Neural cell (in vitro differentiated cells): ENCODE measurements around the gene MIGA2.

Source experiments
- POLR2AphosphoS5 ChIP-seq: IDR thresholded peaks from 2 replicates; pipeline ENCODE4 v1.6.1; 2012
- RAD21 ChIP-seq: fragments of 450-650 bp; conservative IDR thresholded peaks from 2 replicates; pipeline ENCODE4 v1.6.1; 2014; ENCODE audit warnings: antibody characterized with exemption, mild to moderate bottlenecking, moderate library complexity
- SMC3 ChIP-seq: fragments of 450-650 bp; conservative IDR thresholded peaks from 2 replicates; pipeline ENCODE4 v1.6.1; 2014; ENCODE audit warnings: antibody characterized with exemption, mild to moderate bottlenecking, moderate library complexity; ENCODE audit not compliant: poor library complexity
- TAF1 ChIP-seq: IDR thresholded peaks from 2 replicates; pipeline ENCODE4 v1.6.1; 2012; ENCODE audit warnings: low read depth
- TF ChIP-seq, protein P1 (sequence below): fragments of 450-650 bp; IDR thresholded peaks from 2 replicates; pipeline ENCODE4 v1.5.1; 2014; ENCODE audit warnings: antibody characterized with exemption, mild to moderate bottlenecking, moderate library complexity; ENCODE audit not compliant: poor library complexity, severe bottlenecking

DNA sequence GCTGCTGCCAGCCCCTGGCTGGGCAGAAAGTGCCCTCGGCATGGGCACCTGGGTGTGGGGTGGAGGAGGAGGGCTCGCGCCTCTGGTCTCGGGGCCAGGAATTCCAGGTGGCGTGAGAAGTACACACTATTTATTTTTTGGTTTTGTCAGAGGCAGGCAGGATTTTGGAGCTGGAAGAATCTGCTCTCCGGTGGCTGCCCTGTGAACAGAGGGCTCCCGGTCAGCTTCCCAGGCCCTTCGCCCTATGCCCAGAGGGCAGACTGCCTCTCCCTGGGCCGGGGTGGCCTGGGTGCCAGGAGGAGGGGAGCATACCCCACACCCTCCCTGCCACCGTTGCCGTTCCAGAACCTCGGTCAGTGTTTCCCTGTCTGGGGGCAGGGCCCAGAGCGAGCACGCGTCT is 52.8 kb downstream of the MIGA2 start:
- no peak for TF ChIP-seq TAF1
- TF ChIP-seq, protein P1, sequence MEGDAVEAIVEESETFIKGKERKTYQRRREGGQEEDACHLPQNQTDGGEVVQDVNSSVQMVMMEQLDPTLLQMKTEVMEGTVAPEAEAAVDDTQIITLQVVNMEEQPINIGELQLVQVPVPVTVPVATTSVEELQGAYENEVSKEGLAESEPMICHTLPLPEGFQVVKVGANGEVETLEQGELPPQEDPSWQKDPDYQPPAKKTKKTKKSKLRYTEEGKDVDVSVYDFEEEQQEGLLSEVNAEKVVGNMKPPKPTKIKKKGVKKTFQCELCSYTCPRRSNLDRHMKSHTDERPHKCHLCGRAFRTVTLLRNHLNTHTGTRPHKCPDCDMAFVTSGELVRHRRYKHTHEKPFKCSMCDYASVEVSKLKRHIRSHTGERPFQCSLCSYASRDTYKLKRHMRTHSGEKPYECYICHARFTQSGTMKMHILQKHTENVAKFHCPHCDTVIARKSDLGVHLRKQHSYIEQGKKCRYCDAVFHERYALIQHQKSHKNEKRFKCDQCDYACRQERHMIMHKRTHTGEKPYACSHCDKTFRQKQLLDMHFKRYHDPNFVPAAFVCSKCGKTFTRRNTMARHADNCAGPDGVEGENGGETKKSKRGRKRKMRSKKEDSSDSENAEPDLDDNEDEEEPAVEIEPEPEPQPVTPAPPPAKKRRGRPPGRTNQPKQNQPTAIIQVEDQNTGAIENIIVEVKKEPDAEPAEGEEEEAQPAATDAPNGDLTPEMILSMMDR, result no peak
- TF ChIP-seq SMC3, result no peak
- TF ChIP-seq POLR2AphosphoS5, result no peak
- no peak for TF ChIP-seq RAD21
